Activated CD8-positive, alpha-beta T cell treated with anti-CD3 and anti-CD28 coated beads, Interleukin-2, amount 10 ng/mL, durations not matched to agents 7 days and 5 days (primary cell): Measurements from ENCODE around the gene LYRM7. TPM values are rescaled to one million over a fixed set of nuclear protein-coding genes. Genes with fewer than 3 reads are reported as not detected.
"Not testable (repeated sequence)": the region's sequence is repeated elsewhere in the genome, so short reads cannot be mapped to it uniquely, and the experiment has no call there.

ENCODE experiments used
- ATAC-seq: fragments of 150-1000 bp; cut with Tn5 transposase; one replicate; pipeline ENCODE4 v1.10.0; 2021; ENCODE audit warnings: moderate library complexity
- CTCF ChIA-PET: fragments of 350-600 bp; sonication (Branson Sonifier 250); formaldehyde crosslinking; loops from one replicate; lab custom pipeline; 2021; ENCODE audit warnings: antibody characterized with exemption; lab: Charles Lee
- POLR2A ChIA-PET: fragments of 350-600 bp; sonication (Branson Sonifier 250); formaldehyde crosslinking; loops from one replicate; lab custom pipeline; 2021; ENCODE audit warnings: antibody characterized with exemption; lab: Charles Lee
- DNase-seq: peaks from one replicate; pipeline ENCODE4 v3.0.0-alpha.2; 2020
- H3K27ac Mint-ChIP-seq: one replicate; pipeline ENCODE4 v1.8.0; 2021; ENCODE audit warnings: mild to moderate bottlenecking, mixed read lengths
- H3K27me3 Mint-ChIP-seq: one replicate; pipeline ENCODE4 v1.8.0; 2021; ENCODE audit warnings: low read depth, mixed read lengths
- H3K36me3 Mint-ChIP-seq: one replicate; pipeline ENCODE4 v1.8.0; 2021; ENCODE audit warnings: low read depth, mixed read lengths
- H3K4me1 Mint-ChIP-seq: one replicate; pipeline ENCODE4 v1.8.0; 2021; ENCODE audit warnings: low read depth, mixed read lengths
- H3K4me3 Mint-ChIP-seq: one replicate; pipeline ENCODE4 v1.8.0; 2021; ENCODE audit warnings: mild to moderate bottlenecking, mixed read lengths
- H3K9me3 Mint-ChIP-seq: one replicate; pipeline ENCODE4 v1.8.0; 2022; ENCODE audit warnings: mixed read lengths; ENCODE audit not compliant: insufficient read depth
- total RNA-seq, 2 experiments: library from RNA; stranded (reverse); gene quantifications; one replicate each; pipeline ENCODE4 v1.2.3, GENCODE V29; 2021

Gene LYRM7
- total RNA-seq, 2 experiments from 2014 or later = 16.3 to 17.8 TPM

- DNase-seq = no peak
Observed at GRCh38 chr5:131185523-131186104, 14.9 kb downstream of the LYRM7 start.

DNA sequence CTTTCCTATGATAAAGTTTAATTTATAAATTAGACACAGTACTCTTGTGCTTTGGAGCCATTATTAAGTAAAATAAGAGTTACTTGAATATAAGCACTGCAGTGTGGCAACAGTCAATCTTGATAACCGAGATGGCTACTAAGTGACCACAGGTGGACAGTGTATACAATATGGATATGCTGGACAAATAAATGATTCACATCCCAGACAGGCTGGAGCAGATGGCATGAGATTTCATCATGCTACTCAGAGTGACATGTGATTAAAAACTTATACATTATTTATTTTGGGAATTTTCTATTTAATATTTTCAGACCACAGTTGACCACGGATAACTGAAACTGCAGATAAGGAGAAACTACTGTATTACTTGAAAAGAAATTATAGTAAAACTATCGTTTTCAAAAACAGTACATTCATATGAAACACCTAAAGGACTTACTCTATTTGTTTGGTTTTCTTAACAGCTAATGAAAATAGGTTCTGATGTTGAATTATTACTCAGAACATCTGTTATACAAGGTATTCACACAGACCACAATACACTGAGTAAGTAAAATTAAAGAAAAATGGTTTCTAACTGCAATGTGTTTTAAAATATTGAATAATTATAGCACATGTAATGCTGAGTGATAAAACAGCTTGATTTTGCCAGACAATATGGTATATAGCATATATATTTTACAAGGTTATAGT lies 16.0 kb downstream of the LYRM7 start:
- Mint-ChIP-seq H3K9me3 (no peaks in the 10 kb centered on the region), H3K36me3 (peaks cover 21% of the 10 kb centered on the region), H3K4me1 (peaks cover 7% of the 10 kb centered on the region), H3K27ac (no peak overlapping the region), H3K27me3 (no peaks in the 10 kb centered on the region), H3K4me3 (no peak overlapping the region)
- DNase-seq (no peak), ATAC-seq (no peak)
- POLR2A ChIA-PET = no interaction called here
- CTCF ChIA-PET = interaction anchor here (1.3 to 1.8 kb wide), 2 partner anchors 11 to 53 kb away, joined by 3 read pairs; no protein-coding TSS in a partner anchor

More at GRCh38 chr5:131185523-131186104, 14.9 kb downstream of the LYRM7 start:
- no peak overlapping the region for H3K4me3 Mint-ChIP-seq
- no peak overlapping the region for H3K27ac Mint-ChIP-seq
- H3K27me3 Mint-ChIP-seq = no peaks in the 10 kb centered on the region
- POLR2A ChIA-PET = interaction anchor here (0.8 kb wide), 1 partner anchor 22 kb away, joined by 3 read pairs; no protein-coding TSS in a partner anchor
- CTCF ChIA-PET = interaction anchor here (0.9 to 1.8 kb wide), 3 partner anchors 10 to 54 kb away, joined by 3 to 5 read pairs (median 3); no protein-coding TSS in a partner anchor
- H3K9me3 Mint-ChIP-seq = no peaks in the 10 kb centered on the region
- no peak for ATAC-seq
- H3K36me3 Mint-ChIP-seq = peaks cover 21% of the 10 kb centered on the region
- peaks cover 7% of the 10 kb centered on the region for H3K4me1 Mint-ChIP-seq

DNA sequence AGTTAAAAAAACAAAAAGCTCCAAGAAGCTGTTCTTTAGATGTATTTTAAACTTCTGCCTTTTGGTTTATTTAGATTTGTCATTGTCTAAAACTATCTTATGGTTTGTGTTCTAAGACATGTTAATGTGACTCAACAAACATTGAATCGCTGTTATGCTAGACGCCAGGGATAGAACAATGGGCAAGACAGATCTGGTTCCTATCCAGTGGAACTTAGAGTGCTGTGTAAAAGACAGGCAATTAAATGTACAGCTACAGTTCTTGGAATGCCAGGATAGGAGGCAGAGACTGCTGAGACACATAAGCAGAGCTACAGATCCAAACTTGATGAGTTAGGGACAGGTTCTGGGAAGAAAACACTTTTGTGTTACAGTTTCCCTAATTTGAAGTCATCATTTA lies 22.4 kb downstream of the LYRM7 start:
- Mint-ChIP-seq H3K36me3 (peaks cover 12% of the 10 kb centered on the region), H3K4me3 (no peak overlapping the region), H3K27me3 (no peaks in the 10 kb centered on the region), H3K27ac (no peak overlapping the region), H3K9me3 (no peaks in the 10 kb centered on the region), H3K4me1 (peaks cover 2% of the 10 kb centered on the region)
- ATAC-seq = no peak
- POLR2A ChIA-PET = no interaction called here
- CTCF ChIA-PET = interaction anchor here (0.7 kb wide), 1 partner anchor 22 kb away, joined by 3 read pairs; no protein-coding TSS in a partner anchor
- no peak for DNase-seq

DNA sequence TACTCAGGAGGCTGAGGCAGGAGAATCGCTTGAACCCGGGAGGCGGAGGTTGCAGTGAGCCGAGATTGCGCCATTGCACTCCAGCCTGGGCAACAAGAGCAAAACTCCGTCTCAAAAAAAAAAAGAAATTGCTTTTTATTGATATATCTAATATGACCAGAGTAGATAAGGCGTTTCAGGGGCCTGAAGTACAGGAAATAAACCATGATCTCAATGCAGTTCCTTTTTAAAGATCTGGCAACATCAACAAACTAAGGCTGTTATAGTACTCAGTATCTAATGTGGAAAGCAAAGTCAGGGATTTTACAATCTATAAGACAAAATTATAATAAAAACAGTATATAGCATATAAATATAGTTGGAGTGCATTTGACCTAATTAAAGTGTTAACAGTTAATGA lies 23.2 kb downstream of the LYRM7 start:
- DNase-seq, POLR2A ChIA-PET, H3K9me3 Mint-ChIP-seq, H3K27ac Mint-ChIP-seq, H3K36me3 Mint-ChIP-seq, CTCF ChIA-PET, ATAC-seq, H3K4me1 Mint-ChIP-seq, H3K27me3 Mint-ChIP-seq, H3K4me3 Mint-ChIP-seq: not testable (repeated sequence)

DNA sequence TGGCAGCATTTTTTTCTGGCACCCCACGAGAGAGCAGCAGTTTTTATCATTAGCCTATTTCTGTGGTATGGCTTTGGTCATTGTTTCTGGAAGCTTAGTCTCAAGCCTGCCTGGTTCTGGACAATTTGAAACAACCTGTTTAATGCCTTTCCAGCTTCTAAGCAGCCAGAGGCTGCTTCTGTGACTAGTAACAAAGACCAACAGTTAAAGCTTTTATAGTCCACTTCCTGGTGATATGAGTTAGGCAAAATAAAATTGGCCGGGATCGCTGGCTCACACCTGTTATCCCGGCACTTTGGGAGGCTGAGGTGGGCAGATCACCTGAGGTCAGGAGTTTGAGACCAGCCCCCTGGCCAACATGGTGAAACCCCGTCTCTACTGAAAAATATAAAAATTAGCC lies 24.0 kb downstream of the LYRM7 start:
- CTCF ChIA-PET = interaction anchor here (1.4 kb wide), 1 partner anchor 23 kb away, joined by 3 read pairs; no protein-coding TSS in a partner anchor

GRCh38 chr5:131195696-131196095 lies 25.0 kb downstream of the LYRM7 start:
- Mint-ChIP-seq H3K9me3 (no peaks in the 10 kb centered on the region), H3K36me3 (peaks cover 10% of the 10 kb centered on the region), H3K27me3 (no peaks in the 10 kb centered on the region), H3K4me1 (peaks cover 2% of the 10 kb centered on the region), H3K4me3 (no peak overlapping the region), H3K27ac (no peak overlapping the region)
- ATAC-seq (no peak), DNase-seq (no peak)
- CTCF ChIA-PET = interaction anchor here (0.6 to 1.4 kb wide), 2 partner anchors 24 to 27 kb away, joined by 3 read pairs; no protein-coding TSS in a partner anchor
- POLR2A ChIA-PET = interaction anchor here (1.2 kb wide), 1 partner anchor 8 kb away, joined by 3 read pairs; no protein-coding TSS in a partner anchor

More for the DNA sequence above, 24.0 kb downstream of the LYRM7 start:
- Mint-ChIP-seq H3K36me3 (peaks cover 5% of the 10 kb centered on the region), H3K27ac (no peak overlapping the region), H3K9me3 (no peaks in the 10 kb centered on the region), H3K27me3 (no peaks in the 10 kb centered on the region), H3K4me3 (no peak overlapping the region), H3K4me1 (peaks cover 2% of the 10 kb centered on the region)
- ATAC-seq (no peak), DNase-seq (no peak)
- POLR2A ChIA-PET = interaction anchor here (1.2 kb wide), 1 partner anchor 9 kb away, joined by 3 read pairs; no protein-coding TSS in a partner anchor

GRCh38 chr5:131196331-131196730 lies 25.6 kb downstream of the LYRM7 start:
- Mint-ChIP-seq H3K36me3 (peaks cover 10% of the 10 kb centered on the region), H3K27me3 (no peaks in the 10 kb centered on the region), H3K27ac (no peak overlapping the region), H3K4me1 (peaks cover 2% of the 10 kb centered on the region), H3K4me3 (no peak overlapping the region), H3K9me3 (no peaks in the 10 kb centered on the region)
- POLR2A ChIA-PET = no interaction called here
- DNase-seq (no peak), ATAC-seq (no peak)
- CTCF ChIA-PET = interaction anchor here (0.6 to 0.8 kb wide), 2 partner anchors 9 to 27 kb away, joined by 3 to 5 read pairs; no protein-coding TSS in a partner anchor

GRCh38 chr5:131198625-131199024 lies 27.9 kb downstream of the LYRM7 start:
- DNase-seq (no peak), ATAC-seq (no peak)
- Mint-ChIP-seq H3K4me1 (peaks cover 2% of the 10 kb centered on the region), H3K27me3 (no peaks in the 10 kb centered on the region), H3K4me3 (no peak overlapping the region), H3K9me3 (no peaks in the 10 kb centered on the region), H3K27ac (no peak overlapping the region), H3K36me3 (peaks cover 10% of the 10 kb centered on the region)
- POLR2A ChIA-PET = interaction anchor here (1.4 kb wide), 1 partner anchor 65 kb away, joined by 3 read pairs; the partner anchor contains the start of gene CDC42SE2
- CTCF ChIA-PET = interaction anchor here (0.6 to 1.6 kb wide), 5 partner anchors 10 to 464 kb away, joined by 3 to 5 read pairs (median 3); no protein-coding TSS in a partner anchor

DNA sequence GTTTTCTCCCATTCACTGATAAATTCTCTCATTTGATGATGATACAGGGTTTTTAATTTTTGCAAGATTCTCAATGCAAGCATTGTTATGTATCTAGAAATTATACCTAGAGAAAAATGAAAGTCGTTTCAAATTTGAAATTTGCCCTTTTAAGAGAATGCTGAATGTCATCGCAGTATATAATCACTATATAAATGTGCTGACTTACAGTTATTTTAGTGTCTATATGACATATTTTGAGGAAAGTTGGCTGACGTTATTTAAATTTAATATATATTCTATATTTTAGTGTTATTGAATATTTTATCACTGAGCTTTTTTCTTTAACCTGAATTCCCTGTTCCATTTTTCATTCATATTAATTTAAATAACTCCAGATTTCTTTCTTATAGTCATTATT lies 29.8 kb downstream of the LYRM7 start:
- ATAC-seq = no peak
- H3K4me1 Mint-ChIP-seq = peaks cover 2% of the 10 kb centered on the region
- CTCF ChIA-PET = no interaction called here
- H3K27me3 Mint-ChIP-seq = no peaks in the 10 kb centered on the region
- H3K36me3 Mint-ChIP-seq = peaks cover 10% of the 10 kb centered on the region
- H3K9me3 Mint-ChIP-seq = no peaks in the 10 kb centered on the region
- no peak overlapping the region for H3K4me3 Mint-ChIP-seq
- no peak for DNase-seq
- no peak overlapping the region for H3K27ac Mint-ChIP-seq
- POLR2A ChIA-PET = no interaction called here

- DNase-seq (no peak), ATAC-seq (no peak)
- Mint-ChIP-seq H3K27ac (no peak overlapping the region), H3K9me3 (no peaks in the 10 kb centered on the region), H3K4me3 (no peak overlapping the region), H3K36me3 (peaks cover 9% of the 10 kb centered on the region), H3K27me3 (no peaks in the 10 kb centered on the region), H3K4me1 (peaks cover 23% of the 10 kb centered on the region)
- POLR2A ChIA-PET = interaction anchor here (3.1 kb wide), 1 partner anchor 48 kb away, joined by 12 read pairs; no protein-coding TSS in a partner anchor
- CTCF ChIA-PET = interaction anchor here (0.7 kb wide), 1 partner anchor 9 kb away, joined by 5 read pairs; no protein-coding TSS in a partner anchor
Observed at GRCh38 chr5:131204964-131205363, 34.2 kb downstream of the LYRM7 start.

DNA sequence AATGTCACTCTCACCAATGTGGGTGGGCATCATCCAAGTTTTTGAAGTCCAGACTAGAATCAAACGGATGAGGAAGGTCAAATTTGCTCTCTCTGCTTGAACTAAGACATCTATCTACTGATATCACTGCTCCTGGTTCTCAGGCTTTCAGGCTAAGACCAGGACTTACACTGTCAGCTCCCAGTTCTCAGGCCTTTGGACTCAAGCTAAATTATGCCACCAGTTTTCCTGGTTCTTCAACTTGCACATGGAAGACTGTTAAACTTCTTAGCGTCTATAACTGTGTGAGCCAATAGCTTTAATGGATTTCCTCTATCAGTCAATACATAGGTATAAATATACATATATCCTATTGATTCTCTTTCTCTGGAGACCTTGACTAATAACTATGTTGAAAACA lies 35.3 kb downstream of the LYRM7 start:
- Mint-ChIP-seq H3K4me1 (peaks cover 34% of the 10 kb centered on the region), H3K4me3 (no peak overlapping the region), H3K36me3 (peaks cover 4% of the 10 kb centered on the region), H3K27me3 (no peaks in the 10 kb centered on the region), H3K27ac (no peak overlapping the region), H3K9me3 (no peaks in the 10 kb centered on the region)
- no peak for ATAC-seq
- POLR2A ChIA-PET = interaction anchor here (0.7 to 3.1 kb wide), 3 partner anchors 18 to 58 kb away, joined by 3 to 12 read pairs (median 3); partner anchors contain the start of gene CDC42SE2
- CTCF ChIA-PET = interaction anchor here (1.2 kb wide), 1 partner anchor 61 kb away, joined by 3 read pairs; no protein-coding TSS in a partner anchor
- no peak for DNase-seq
